CD4-positive, alpha-beta T cell treated with Interferon alpha-2 for 1 hour (primary cell): Measurements from ENCODE around the gene IL37.

ENCODE experiments used
- DNase-seq, 2 donors: peaks; one replicate each; pipeline ENCODE4 v3.0.0-alpha.2; 2020 to 2022

Gene IL37

GRCh38 chr2:112910865-112911264 lies at the start of gene IL37:
TSS of gene IL37 (plus strand) at chr2:112911165. CDS start at chr2:112913013, 1,848 bp downstream.
- no peak for DNase-seq

DNA sequence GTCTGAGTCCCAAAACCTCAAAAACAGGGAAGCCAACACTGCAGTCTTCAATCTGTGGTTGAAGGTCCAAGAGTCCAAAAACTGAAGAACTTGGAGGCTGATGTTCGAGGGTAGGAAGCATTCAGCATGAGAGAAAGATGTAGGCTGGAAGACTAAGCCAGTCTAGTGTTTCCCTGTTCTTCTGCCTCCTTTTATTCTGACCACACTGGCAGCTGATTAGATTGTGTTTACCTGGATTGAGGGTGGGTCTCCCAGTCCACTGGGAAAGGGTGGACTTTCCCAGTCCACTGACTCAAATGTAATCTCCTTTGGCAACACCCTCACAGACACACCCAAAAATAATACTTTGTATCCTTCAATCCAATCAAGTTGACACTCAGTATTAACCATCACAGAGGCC lies 46.9 kb upstream of the IL37 start:
- no peak for DNase-seq

DNA sequence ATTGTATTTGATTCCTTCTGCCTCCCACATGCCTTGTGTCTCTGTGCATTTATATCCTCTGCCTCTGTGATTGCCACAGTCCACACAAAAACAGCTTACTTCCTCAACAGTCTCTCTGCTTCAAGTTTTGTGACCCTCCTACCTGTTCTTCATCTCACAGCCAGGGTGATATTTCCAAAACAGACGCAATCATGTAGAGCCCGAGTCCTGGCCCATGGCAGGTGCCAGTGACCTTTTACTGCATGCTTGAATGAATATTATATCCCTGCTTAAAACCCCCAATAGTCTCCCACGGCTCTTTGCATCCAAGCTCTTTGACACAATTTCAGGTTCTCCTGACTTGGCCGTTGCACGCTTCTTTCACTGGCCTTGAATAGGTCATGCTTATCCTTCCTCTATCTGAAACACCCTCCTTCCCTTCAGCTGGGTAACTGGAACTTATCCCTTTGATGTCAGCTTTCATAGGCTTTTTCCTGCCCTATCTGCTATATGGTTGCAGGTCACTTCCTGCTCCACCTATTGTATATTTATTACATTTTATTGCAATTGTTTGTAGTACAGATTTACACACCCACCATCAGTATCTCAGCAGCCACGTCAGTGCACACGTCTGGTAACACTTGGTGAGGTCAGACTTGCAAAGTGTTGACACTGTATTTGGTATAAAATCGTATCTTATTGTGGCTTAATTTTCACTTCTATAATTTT lies 44.7 kb upstream of the IL37 start:
- DNase-seq = no peak

GRCh38 chr2:112867701-112868631 lies 43.0 kb upstream of the IL37 start:
- DNase-seq = no peak

DNA sequence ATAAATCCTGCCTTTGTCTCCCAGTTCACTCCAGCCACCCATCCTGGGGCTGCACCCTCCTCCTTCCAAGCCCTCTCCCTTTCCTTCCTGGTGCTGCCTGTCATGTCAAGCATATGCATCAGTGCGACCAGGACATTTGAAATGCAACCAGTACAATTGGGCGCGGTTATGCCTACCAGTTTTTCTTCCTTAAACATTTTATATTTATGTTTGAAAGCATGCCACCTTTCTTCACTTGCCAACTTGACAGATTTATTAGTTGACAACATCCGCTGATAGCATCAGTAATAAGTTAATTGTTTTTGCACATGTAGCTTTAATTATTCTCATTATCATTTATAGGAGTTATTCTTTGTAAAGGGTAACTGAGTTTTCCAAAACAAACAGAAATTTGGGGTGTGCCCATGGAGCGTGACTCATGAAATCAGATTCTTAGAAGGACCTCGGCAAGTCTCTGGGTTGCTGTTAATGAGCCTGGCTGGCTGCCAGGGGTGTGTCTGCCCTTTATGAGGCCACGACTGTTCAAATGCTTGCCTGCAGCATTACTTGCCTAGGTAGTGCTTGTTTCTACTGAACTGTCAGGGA lies 41.6 kb upstream of the IL37 start:
- DNase-seq = peak; percentile 17 to 58

DNA sequence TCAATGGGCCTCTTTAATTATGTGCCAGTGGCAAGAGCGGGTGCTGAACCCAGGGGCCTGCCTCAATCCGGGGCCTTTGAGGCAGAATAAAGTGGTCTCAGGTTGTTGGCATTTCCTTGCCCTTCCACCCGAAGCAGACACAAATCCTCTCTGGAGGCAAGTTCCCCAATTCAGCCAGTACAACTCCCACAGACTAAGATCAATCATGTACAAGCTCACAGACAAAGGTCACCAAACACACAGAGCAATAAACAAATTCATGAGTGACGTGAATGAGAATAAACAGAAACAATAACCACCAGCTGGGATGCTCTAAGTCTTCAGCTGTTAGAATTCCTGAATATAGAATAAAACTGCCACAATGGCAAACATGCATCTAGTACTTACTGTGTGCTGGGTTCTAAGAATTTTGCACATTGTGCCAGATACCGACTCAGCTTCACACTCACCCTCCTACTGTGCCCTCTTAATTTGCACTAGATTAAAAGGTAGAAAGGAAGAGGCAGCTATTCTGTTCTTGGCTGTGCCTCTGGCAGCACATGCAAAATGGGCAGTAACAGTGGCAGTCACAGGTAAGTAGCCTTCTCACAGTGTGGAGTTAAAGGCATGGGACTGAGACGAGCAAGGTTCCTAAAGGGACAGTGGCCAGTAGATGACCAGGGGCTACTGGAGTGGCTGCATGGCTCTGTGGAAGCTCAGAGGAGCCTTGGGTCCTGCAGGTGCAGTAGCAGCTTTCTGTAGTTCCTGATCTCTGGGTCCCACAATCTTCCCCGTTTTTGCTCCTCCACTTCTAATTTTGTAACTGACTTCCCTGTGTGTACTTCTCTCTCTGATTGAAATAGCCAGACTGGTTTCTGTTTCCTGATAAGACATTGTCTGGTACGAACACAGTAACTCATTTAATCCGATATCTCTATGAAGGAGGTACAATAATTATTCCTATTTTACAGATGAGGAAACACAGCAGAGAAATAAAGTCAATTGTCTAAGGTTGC lies 39.8 kb upstream of the IL37 start:
- DNase-seq = no peak

GRCh38 chr2:112876257-112876970 lies 34.6 kb upstream of the IL37 start:
- no peak for DNase-seq

DNA sequence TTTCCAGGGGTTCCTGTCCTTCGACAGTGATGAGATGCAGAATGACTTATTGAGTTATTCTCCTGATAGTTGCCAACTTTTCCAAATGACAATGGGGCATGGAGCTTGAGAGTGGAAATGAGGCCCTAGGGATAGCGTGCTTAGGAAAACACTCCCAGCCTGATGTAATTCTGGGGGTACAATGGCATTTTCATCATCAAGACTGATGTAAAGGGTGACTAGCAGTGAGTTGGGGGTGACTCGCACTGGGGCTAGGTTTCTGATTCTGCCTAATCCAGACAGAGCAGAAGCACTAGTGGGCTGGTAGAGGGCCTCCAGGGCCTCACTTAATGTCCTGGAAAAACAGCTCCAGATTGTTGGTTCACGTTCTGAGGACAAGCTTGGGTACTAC lies 34.0 kb upstream of the IL37 start:
- no peak for DNase-seq

GRCh38 chr2:112877423-112877822 lies 33.5 kb upstream of the IL37 start:
- no peak for DNase-seq

DNA sequence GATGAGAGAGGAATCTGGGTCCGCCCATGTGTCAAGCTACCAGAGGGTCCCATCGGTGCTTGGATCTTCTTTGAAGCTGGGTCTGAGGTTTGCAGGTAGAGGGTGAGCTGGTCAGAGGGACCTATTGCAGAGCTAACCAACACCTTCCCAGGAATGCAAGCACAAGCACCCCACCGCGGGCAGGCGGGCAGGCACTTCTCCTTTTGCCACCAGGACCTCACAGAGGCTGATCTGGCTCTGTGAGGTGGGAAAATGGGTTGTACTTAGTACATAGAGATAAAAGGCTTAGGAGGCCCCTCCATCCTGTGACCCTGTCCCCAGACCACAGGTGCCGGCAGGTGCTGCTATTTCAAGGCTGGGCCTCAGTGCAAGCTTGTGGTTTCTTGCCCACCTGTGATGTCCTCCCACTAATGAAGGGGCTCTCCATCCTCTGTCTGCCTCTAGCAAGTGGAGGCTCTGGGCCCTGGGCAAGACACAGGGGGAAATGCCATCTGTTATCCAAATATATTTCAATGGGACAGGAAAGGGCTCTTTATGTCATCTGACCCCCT lies 31.4 kb upstream of the IL37 start:
- no peak for DNase-seq

- no peak for DNase-seq
Measured at GRCh38 chr2:112880091-112880531, 30.9 kb upstream of the IL37 start.

- no peak for DNase-seq
Measured at GRCh38 chr2:112880696-112881095, 30.3 kb upstream of the IL37 start.

DNA sequence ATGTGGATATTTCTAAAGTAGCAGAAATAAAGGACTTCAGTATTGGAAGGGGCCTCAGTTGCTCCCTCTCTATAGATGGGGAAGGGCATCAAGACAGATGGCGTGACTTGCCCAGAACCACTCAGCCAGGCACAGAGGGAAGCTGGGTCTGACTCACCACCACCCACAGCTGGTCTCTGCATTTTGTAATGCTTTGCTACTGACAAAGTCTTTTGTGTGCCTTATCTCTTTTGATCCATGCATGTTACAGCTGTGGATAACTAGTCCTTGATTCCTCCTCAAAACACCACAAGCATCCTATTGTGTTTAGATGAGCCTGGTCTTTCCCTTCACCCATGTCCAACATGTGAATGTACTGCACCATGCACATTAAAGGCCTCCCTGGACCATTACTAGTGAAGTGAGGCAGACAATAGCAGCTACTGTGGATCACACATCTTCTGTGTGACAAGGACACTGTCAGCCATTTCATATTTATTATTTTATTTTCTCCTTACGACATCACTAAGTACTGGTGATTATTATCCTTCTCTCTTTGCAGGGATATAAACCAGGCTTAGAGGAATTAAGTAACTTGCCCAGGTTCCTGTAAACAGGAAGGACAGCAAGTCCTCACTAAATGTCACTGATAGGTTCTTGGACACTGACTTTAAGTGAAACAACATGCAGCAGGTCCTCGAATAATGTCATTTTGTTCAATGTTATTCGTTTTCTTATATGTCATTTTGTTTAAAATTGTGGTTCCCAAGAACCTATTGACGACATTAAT lies 29.6 kb upstream of the IL37 start:
- peak in 1 of 2 donors; percentile 43 for DNase-seq

GRCh38 chr2:112883669-112884068 lies 27.3 kb upstream of the IL37 start:
- DNase-seq = no peak

DNA sequence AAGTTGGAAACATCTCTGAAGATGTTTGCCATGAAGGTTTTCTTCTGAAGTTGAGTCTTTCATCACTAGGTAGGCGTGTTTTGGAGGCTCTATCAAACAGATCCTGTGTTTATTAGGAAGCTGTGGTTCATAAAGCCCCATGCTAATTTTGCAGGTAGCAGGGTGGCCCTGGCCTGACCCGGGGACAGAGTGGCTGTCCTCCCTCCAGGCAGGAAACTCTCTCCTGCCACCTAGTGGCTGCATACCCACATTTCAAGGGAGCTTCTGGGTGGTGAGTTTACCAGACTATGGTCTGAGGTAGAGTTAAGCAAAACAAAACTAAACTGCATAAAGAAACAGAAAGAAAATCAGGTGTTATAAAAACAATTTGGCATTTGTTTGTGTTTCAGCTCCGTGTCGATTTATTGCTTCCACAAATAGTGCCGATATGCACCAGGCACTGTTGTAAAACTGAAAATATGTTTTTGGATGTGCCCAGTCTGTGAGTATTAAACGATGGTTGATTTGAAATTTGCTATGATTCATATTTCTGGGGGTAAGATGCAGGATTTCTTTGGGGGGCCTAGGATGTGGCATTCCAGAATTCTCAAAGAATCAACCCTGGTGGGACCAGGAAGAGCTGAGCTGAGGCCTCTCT lies 26.0 kb upstream of the IL37 start:
- DNase-seq = peak; percentile 61 to 78

GRCh38 chr2:112885506-112885902 lies 25.5 kb upstream of the IL37 start:
- no peak for DNase-seq

- no peak for DNase-seq
Measured at GRCh38 chr2:112886291-112886690, 24.7 kb upstream of the IL37 start.

- DNase-seq = no peak
Measured at GRCh38 chr2:112887964-112888749, 22.8 kb upstream of the IL37 start.

DNA sequence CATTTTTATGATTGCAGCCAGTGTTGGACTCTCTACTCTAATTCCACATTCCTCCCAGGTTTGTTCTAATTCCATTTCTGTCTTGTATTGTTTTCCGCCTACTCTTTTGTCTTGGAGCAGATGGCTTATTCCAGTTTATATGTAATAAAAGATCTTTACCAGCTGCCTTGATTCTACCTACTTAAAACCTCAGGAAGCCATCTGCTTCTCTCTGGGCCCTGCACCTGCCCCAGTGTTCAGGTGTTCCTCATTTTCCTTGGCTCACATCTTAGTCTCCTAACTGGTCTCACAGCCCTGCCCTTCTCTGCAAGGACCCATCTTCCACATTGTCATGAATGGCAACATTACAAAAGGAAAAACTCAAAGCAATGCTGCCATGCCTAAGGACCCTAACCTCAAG lies 21.0 kb upstream of the IL37 start:
- no peak for DNase-seq
